ENCODE measurements around the gene PLPP3. TPM values are rescaled to one million over a fixed set of nuclear protein-coding genes. Genes with fewer than 3 reads are reported as not detected.

PLPP3 gene
- total and polyA plus RNA-seq, 2 of the 8 experiments (the other 6 are each of a cell fraction or from before 2014, with no cell fraction given): 33.2 to 42.0 TPM

- Histone ChIP-seq H3K36me3 (ENCODE audit: control insufficient read depth in 2 of 4, insufficient read depth in 4 of 4, low read length in 3 of 4) (no peaks in the 10 kb centered on the region; a peak in 1 of 8 replicates), H3K4me1 (replicated peaks in 1 of 4; ENCODE audit: control insufficient read depth in 3 of 4, insufficient read depth in 4 of 4, low read length in 3 of 4) (peaks cover 4 to 40% (median 27%) of the 10 kb centered on the region in 4 experiments; a peak in 5 of 7 replicates), H3K4me2 (ENCODE audit: insufficient read depth in 1 of 2, low read depth in 2 of 2, low read length in 2 of 2) (peak overlapping the region in 1 of 2 experiments; percentile 49; a peak in 2 of 4 replicates), H2BK120ac (replicated peaks; ENCODE audit: low read depth, low read length) (no peak overlapping the region), H2BK12ac (ENCODE audit: low read depth, low read length) (no peak overlapping the region), H4K91ac (replicated peaks; ENCODE audit: insufficient read length, low read length) (no peak overlapping the region), H3K23ac (ENCODE audit: insufficient read length) (no peak overlapping the region), H3K4me3 (ENCODE audit: extremely low read depth in 1 of 4, insufficient read depth in 2 of 4, low read depth in 3 of 4, low read length in 4 of 4) (no peak overlapping the region), H2AFZ (ENCODE audit: low read length) (no peak overlapping the region), H3K56ac (replicated peaks; ENCODE audit: insufficient read length, low read depth, low read length) (no peak overlapping the region), H2BK5ac (ENCODE audit: low read depth, low read length) (no peak overlapping the region), H3K9me3 (ENCODE audit: insufficient read depth in 2 of 2, low read depth in 1 of 2, low read length in 1 of 2) (no peaks in the 10 kb centered on the region), H2BK20ac (ENCODE audit: low read length) (no peak overlapping the region), H3K4ac (replicated peaks; ENCODE audit: insufficient read length, low read depth, low read length) (no peak overlapping the region), H2BK15ac (ENCODE audit: low read length) (no peak overlapping the region), H3K27me3 (replicated peaks in 1 of 4; ENCODE audit: control insufficient read depth in 3 of 4, extremely low read depth in 1 of 4, insufficient read depth in 3 of 4, low read length in 3 of 4) (no peaks in the 10 kb centered on the region), H4K20me1 (replicated peaks in 1 of 2; ENCODE audit: control insufficient read depth in 1 of 2, insufficient read depth in 2 of 2, low read length in 2 of 2) (peaks cover 3 to 7% of the 10 kb centered on the region in 2 experiments), H3K27ac (ENCODE audit: low read depth, low read length) (no peak overlapping the region), H3K18ac (ENCODE audit: extremely low read depth, low read length) (peak overlapping the region; percentile 62), H4K8ac (ENCODE audit: extremely low read depth, insufficient read depth, low read length) (no peak overlapping the region), H3K14ac (ENCODE audit: insufficient read length) (no peak overlapping the region), H3K23me2 (ENCODE audit: low read depth, low read length) (no peaks in the 10 kb centered on the region), H3K79me2 (ENCODE audit: control insufficient read depth in 1 of 2, insufficient read depth in 2 of 2, low read length in 2 of 2) (peaks cover 36 to 95% of the 10 kb centered on the region in 2 experiments), H3K9ac (replicated peaks in 1 of 4; ENCODE audit: extremely low read depth in 1 of 4, low read depth in 3 of 4, low read length in 3 of 4) (no peak overlapping the region), H4K5ac (ENCODE audit: insufficient read length, low read depth, low read length) (no peak overlapping the region), H3K79me1 (ENCODE audit: low read depth, low read length) (0 out of 2 replicates have a peak, but pooled peaks cover 3% of the 10 kb centered on the region), H2AK5ac (ENCODE audit: low read depth, low read length) (peak overlapping the region; percentile 30; the same call in 1 of the 2 replicates)
- ChIA-PET CTCF (ENCODE audit: partially characterized antibody) (interaction anchor here (1.2 kb wide), 1 partner anchor 10 kb away, joined by 4 read pairs; the partner anchor contains the start of gene PLPP3), POLR2A (ENCODE audit: partially characterized antibody) (interaction anchor here (1.2 to 1.8 kb wide), 2 partner anchors 9 to 13 kb away, joined by 3 to 9 read pairs; partner anchors contain the start of gene PLPP3)
- FAIRE-seq: no peak
- no peak for DNase-seq (ENCODE audit: low read depth in 1 of 2, low spot score in 2 of 2)
- WGBS, 2 experiments (ENCODE audit: extremely low coverage in 1 of 2, insufficient coverage in 1 of 2, insufficient read length in 1 of 2, insufficient replicate concordance in 2 of 2, low coverage in 1 of 2, low lambda C conversion rate in 2 of 2, missing lambda C conversion rate in 1 of 2): 82% methylated on average over 1 of the region's 1 CpG; no CpG with 5 or more reads in 1 of the 2 experiments
- TF ChIP-seq PHF8 (conservative IDR thresholded peaks at IDR 0.05; ENCODE audit: low read depth, low read length): no peak
- TF ChIP-seq GABPA (IDR thresholded peaks at IDR 0.05; ENCODE audit: borderline replicate concordance, insufficient read depth, low read length): no peak
- no peak for TF ChIP-seq SP2 (IDR thresholded peaks at IDR 0.05; ENCODE audit: low read length)
These were observed 9.7 kb downstream of the PLPP3 start for GRCh38 chr1:56569661-56570060.

Measured in H1 (cell line).